GM12865 (cell line): ENCODE measurements around the gene AK8.

ENCODE experiments used
- DNase-seq: peaks from one replicate; pipeline ENCODE4 v3.0.0; 2010; ENCODE audit warnings: low read depth
- H3K4me3 ChIP-seq: 2 replicates; pipeline ENCODE4 v1.5.1; 2011; ENCODE audit warnings: mild to moderate bottlenecking, low read depth, low read length, control low read depth
- TF ChIP-seq, protein P1 (sequence below): IDR thresholded peaks from 2 replicates; pipeline ENCODE4 v1.5.1; 2011; ENCODE audit warnings: low read length, control low read depth, low read depth, inconsistent platforms; ENCODE audit not compliant: insufficient read depth; ENCODE audit errors: missing control alignments

AK8 gene

DNA sequence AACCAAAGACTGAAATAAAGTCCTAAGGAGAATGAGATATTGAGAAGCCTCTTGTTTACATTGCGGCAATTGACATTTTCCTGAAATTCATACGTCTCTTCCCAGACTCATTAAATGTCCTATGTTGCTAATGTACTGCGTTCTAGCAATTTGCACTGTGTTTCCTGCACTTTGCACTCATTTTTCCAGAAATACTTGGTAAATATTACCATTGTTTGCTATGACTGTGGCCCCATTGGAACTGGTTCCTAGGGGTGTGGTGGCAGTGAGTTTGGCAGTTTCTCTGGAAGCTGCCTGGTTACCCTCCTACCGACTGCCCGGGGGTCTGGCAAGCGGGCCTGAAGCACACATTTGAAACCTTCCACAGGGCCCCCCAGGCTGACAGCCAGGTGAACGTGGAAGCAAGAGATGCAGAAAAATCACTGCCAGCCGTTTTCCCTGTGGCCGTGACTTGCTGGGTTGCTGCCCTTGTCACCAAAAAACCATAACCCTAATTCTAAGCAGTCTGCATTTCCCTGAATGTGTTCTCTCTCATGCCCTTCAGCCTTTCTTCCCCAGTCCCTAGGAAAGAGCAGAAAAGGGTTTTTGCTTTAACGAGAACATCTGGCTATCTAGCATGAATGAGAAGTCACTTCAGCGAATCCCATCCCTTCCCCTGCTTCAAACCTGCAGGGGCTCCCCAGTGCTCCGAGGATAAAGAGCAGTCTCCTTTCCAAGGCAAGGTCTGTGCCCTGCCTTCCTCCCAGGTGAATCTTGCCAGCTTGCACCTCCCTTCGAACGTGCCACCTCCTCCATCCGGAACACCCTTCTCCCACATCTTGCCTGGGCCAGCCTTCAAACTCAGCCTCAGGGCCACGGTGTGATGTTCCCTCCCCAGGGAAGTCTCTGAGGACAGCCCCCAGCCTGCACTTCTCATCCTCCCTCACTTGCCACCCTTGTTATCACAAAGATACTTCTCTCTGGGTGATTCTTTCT, 84.2 kb downstream of the AK8 start:
- TF ChIP-seq, protein P1, sequence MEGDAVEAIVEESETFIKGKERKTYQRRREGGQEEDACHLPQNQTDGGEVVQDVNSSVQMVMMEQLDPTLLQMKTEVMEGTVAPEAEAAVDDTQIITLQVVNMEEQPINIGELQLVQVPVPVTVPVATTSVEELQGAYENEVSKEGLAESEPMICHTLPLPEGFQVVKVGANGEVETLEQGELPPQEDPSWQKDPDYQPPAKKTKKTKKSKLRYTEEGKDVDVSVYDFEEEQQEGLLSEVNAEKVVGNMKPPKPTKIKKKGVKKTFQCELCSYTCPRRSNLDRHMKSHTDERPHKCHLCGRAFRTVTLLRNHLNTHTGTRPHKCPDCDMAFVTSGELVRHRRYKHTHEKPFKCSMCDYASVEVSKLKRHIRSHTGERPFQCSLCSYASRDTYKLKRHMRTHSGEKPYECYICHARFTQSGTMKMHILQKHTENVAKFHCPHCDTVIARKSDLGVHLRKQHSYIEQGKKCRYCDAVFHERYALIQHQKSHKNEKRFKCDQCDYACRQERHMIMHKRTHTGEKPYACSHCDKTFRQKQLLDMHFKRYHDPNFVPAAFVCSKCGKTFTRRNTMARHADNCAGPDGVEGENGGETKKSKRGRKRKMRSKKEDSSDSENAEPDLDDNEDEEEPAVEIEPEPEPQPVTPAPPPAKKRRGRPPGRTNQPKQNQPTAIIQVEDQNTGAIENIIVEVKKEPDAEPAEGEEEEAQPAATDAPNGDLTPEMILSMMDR = no peak
- DNase-seq = no peak
- H3K4me3 ChIP-seq = no peak overlapping the region

DNA sequence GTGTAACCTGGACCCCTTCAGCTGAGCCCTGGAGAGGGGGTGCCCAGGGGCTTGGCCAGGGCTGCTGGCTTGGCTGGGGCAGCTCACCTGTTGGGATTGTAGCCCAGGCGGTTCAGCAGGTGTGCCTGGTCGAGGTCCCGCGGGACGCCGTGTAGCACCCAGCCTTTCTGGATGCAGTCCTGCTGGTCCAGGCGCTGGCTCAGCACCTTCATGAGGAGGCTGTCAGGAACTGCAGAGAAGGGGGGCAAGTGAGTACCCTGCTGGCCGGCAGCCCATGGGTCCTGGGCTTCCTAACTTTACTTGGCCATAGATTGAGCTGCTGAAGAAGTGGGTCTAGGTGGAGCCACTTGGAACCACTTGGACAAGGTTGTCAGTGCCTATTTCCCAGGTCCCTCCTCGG, 85.5 kb downstream of the AK8 start:
- no peak overlapping the region for H3K4me3 ChIP-seq
- DNase-seq = no peak
- TF ChIP-seq, protein P1 = no peak

DNA sequence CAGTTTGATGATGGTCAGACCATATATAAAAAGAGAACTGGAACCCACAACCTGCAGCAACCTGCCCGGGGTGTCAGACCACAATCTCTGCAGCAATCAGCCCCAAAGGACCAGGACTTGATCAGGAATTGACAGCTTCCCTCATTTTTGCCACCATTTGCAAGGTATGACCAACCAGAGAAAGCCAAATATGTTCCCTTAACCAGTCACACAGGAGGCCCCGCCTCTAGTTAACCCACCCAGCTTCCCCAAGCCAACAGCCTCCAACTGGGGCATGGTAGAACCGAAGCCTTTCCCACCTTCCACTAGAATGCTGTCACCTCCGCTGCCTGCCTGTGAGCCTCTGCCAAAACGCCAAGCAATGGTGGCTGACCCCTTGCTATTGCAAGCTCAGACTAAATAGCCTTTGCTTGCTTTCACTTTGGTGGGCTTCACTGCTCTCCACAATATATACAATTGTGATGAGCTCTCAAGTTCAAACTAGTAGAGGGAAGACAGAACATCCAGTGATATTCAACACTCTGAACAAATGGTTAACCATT, 86.3 kb downstream of the AK8 start:
- no peak overlapping the region for H3K4me3 ChIP-seq
- TF ChIP-seq, protein P1 = no peak
- DNase-seq = no peak

DNA sequence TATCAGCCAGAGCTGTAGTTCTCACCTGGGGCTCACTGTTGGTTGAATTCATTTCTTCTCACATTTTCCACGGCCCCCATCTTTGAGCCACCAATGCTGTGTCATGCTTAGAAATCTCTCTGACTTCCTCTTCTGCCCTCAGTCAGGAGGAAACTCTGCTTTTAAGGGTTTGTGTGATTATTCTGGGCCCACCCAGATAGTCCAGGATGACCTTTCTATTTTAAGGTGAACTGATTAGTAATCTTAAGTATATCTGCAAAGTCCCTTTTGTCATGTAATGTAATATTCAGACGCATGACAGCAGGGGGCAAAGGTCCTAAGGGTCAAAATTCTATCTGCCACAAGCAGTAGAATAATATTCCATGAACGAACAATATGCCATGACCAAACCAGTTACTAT, 88.4 kb downstream of the AK8 start:
- no peak for DNase-seq
- TF ChIP-seq, protein P1 = no peak
- no peak overlapping the region for H3K4me3 ChIP-seq

DNA sequence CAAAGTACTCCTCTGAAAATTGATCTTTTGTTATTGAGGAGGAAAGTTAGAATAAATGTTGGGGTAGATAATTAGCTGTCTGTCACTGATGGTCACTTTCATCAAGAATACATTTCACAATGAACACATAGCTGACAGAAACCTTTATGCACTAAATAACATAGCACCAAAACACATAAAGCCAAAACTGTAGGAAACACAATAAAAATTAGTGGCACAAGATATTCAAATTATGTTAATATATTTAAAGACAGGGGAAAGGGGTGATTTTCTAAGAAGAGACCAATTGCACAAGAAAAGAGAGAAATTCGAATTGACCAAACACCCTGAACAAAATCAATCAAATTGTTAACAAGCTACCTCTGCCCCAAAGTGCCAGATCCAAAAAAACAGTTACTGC, 89.7 kb downstream of the AK8 start:
- H3K4me3 ChIP-seq = no peak overlapping the region
- DNase-seq = no peak
- TF ChIP-seq, protein P1 = no peak

DNA sequence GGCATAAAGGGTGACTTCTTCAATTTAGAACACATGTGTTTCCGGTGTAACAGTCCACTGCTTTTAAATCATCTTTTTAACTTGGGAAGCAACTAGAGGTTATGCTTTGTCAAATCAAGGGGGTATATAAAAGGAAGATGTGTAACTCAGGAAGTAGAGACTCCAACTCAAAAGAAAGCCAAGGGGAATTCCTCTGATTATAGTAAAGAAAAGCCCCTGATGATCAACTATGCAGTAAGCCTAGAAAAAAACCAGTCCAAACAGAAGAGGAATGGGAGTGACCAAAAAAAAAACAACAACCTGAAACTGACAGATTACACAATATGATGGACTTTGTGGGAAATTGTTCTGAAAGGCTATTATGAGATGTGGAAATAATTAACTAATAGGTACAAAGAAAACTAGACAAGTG, 90.3 kb downstream of the AK8 start:
- peak; percentile 34 for DNase-seq
- no peak overlapping the region for H3K4me3 ChIP-seq
- TF ChIP-seq, protein P1 = no peak
